Endothelial cell (in vitro differentiated cells): ENCODE data around the gene EXOSC5. TPM values are rescaled to one million over a fixed set of nuclear protein-coding genes. Genes with fewer than 3 reads are reported as not detected.
A peak's percentile ranks its signal among the peaks of the same experiment; 100 is the strongest.

Experiments used
- DNase-seq: peaks from one replicate; pipeline ENCODE4 v3.0.0; 2021; ENCODE audit warnings: low spot score
- H3K27ac Mint-ChIP-seq: one replicate; pipeline ENCODE4 v1.8.0; 2021; ENCODE audit warnings: mixed read lengths, inconsistent platforms; ENCODE audit not compliant: unreplicated experiment
- H3K27me3 Mint-ChIP-seq: one replicate; pipeline ENCODE4 v1.8.0; 2021; ENCODE audit warnings: mild to moderate bottlenecking, moderate library complexity, mixed read lengths, inconsistent platforms; ENCODE audit not compliant: unreplicated experiment
- H3K36me3 Mint-ChIP-seq: one replicate; pipeline ENCODE4 v1.8.0; 2021; ENCODE audit warnings: mild to moderate bottlenecking, low read depth, mixed read lengths, inconsistent platforms; ENCODE audit not compliant: unreplicated experiment
- H3K4me1 Mint-ChIP-seq: one replicate; pipeline ENCODE4 v1.8.0; 2021; ENCODE audit warnings: mild to moderate bottlenecking, mixed read lengths, inconsistent platforms; ENCODE audit not compliant: unreplicated experiment
- H3K4me3 Mint-ChIP-seq: one replicate; pipeline ENCODE4 v1.8.0; 2021; ENCODE audit warnings: mild to moderate bottlenecking, mixed read lengths, inconsistent platforms; ENCODE audit not compliant: unreplicated experiment
- H3K9me3 Mint-ChIP-seq: one replicate; pipeline ENCODE4 v1.8.0; 2021; ENCODE audit warnings: mixed read lengths, inconsistent platforms; ENCODE audit not compliant: unreplicated experiment
- long read RNA-seq: library from polyadenylated mRNA; unstranded; transcript quantifications from one replicate; pipeline ENCODE4 v2.0.0, GENCODE V29; 2020; ENCODE audit not compliant: unreplicated experiment
- total RNA-seq: library from RNA; stranded (reverse); fragmentation: NEBNext Ultra II Directional; extraction: Animal tissue kit (Norgen Biotek cat#: 25700); gene quantifications from one replicate; pipeline ENCODE4 v1.2.1, GENCODE V29; 2021; ENCODE audit not compliant: unreplicated experiment
- TF ChIP-seq, protein P1 (sequence below): fragments of 200-600 bp; sonication (generic); IDR thresholded peaks from one replicate; pipeline ENCODE4 v1.5.0; 2021; ENCODE audit warnings: antibody characterized with exemption; ENCODE audit not compliant: unreplicated experiment

Gene EXOSC5
- total RNA-seq, result 15.2 TPM
- long read RNA-seq, transcript EXOSC5-201 (6 exons, 1,118 nt), result major isoform, 10 of 11 reads
- long read RNA-seq, partial matches to known transcripts, result 0 of 11 reads
- long read RNA-seq, other reads (novel, unspliced or antisense), result 1 of 11 reads

- H3K4me1 Mint-ChIP-seq, result peaks cover 41% of the 10 kb centered on the region
- peaks cover 7% of the 10 kb centered on the region for H3K27me3 Mint-ChIP-seq
- H3K27ac Mint-ChIP-seq, result peak within 1 kb of the TSS; percentile 98
- TF ChIP-seq, protein P1, sequence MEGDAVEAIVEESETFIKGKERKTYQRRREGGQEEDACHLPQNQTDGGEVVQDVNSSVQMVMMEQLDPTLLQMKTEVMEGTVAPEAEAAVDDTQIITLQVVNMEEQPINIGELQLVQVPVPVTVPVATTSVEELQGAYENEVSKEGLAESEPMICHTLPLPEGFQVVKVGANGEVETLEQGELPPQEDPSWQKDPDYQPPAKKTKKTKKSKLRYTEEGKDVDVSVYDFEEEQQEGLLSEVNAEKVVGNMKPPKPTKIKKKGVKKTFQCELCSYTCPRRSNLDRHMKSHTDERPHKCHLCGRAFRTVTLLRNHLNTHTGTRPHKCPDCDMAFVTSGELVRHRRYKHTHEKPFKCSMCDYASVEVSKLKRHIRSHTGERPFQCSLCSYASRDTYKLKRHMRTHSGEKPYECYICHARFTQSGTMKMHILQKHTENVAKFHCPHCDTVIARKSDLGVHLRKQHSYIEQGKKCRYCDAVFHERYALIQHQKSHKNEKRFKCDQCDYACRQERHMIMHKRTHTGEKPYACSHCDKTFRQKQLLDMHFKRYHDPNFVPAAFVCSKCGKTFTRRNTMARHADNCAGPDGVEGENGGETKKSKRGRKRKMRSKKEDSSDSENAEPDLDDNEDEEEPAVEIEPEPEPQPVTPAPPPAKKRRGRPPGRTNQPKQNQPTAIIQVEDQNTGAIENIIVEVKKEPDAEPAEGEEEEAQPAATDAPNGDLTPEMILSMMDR, result no peak
- no peaks in the 10 kb centered on the region for H3K9me3 Mint-ChIP-seq
- H3K36me3 Mint-ChIP-seq, result peaks cover 3% of the 10 kb centered on the region
- H3K4me3 Mint-ChIP-seq, result peak within 1 kb of the TSS; percentile 97
- peak; percentile 97 for DNase-seq
Measured at GRCh38 chr19:41397086-41398049, at the start of gene EXOSC5, which contains the start of gene BCKDHA. Gene EXOSC5 (minus strand): TSS chr19:41397359. CDS start chr19:41397328, 31 bp downstream. Gene BCKDHA (plus strand): TSS chr19:41397818. CDS start chr19:41397828, 10 bp downstream.

GRCh38 chr19:41445575-41445974 is 48.4 kb upstream of the EXOSC5 start:
- Mint-ChIP-seq H3K4me1 (peaks cover 20% of the 10 kb centered on the region), H3K27ac (no peak overlapping the region), H3K27me3 (peaks cover 14% of the 10 kb centered on the region), H3K36me3 (peaks cover 11% of the 10 kb centered on the region), H3K9me3 (no peaks in the 10 kb centered on the region), H3K4me3 (no peak overlapping the region)
- TF ChIP-seq, protein P1, result no peak
- DNase-seq, result no peak

DNA sequence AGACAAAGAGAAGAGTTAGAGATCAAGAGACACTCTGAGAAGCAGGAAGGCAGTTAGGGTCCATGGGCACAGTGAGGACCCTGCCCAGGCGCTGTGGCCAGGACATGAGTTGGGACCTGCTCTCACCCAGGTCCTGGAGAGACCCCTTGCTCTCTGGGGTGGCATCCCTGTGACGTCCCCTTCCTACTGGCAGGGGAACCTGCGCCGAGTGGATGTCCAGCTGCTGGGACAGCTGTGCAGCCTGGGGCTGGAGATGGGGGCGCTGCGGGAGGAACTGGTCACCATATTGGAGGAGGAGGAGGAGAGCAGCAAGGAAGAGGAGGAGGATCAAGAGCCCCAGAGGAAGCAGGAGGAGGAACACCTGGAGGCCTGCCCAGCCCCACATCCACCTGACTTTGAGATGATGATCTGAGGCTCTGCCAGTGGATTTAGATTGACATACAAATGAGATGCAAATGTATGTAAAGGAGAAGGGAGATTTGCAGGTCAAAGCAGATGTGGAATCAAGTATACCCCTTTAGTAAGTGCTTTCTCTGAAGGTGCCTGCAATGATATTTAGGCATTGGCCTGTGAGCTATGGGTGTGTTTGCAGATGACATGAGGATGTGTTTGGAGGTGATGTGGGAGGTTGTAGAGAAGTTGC is 46.8 kb upstream of the EXOSC5 start:
- TF ChIP-seq, protein P1, result no peak
- Mint-ChIP-seq H3K36me3 (peaks cover 14% of the 10 kb centered on the region), H3K4me1 (peaks cover 12% of the 10 kb centered on the region), H3K9me3 (no peaks in the 10 kb centered on the region), H3K27me3 (peaks cover 17% of the 10 kb centered on the region), H3K27ac (peak overlapping the region; percentile 19), H3K4me3 (no peak overlapping the region)
- no peak for DNase-seq

GRCh38 chr19:41442473-41443355 is 45.6 kb upstream of the EXOSC5 start, which contains the start of gene ERICH4:
Gene ERICH4 (plus strand): TSS chr19:41443156. CDS start chr19:41443170, 14 bp downstream.
- H3K4me3 Mint-ChIP-seq, result peak within 1 kb of the TSS; percentile 8
- peaks cover 15% of the 10 kb centered on the region for H3K36me3 Mint-ChIP-seq
- H3K4me1 Mint-ChIP-seq, result peaks cover 12% of the 10 kb centered on the region
- no peak for DNase-seq
- no peaks in the 10 kb centered on the region for H3K9me3 Mint-ChIP-seq
- H3K27me3 Mint-ChIP-seq, result peaks cover 17% of the 10 kb centered on the region
- peak within 1 kb of the TSS; percentile 7 for H3K27ac Mint-ChIP-seq
- TF ChIP-seq, protein P1, result no peak
